Subcutaneous adipose tissue (tissue), 4 donors: Measurements from ENCODE around the gene NHS. TPM values are rescaled to one million over a fixed set of nuclear protein-coding genes. Genes with fewer than 3 reads are reported as not detected.

Experiments used
- small RNA-seq: library from RNA; depleted of rRNA; stranded (forward); fragments of <200 nt; gene quantifications from one replicate; pipeline ENCODE3, GENCODE V24; 2016
- total RNA-seq, 4 donors: library from RNA; depleted of rRNA; stranded (reverse); fragments of >200 nt; gene quantifications; one replicate each; pipeline ENCODE4 v1.1.0, GENCODE V29; 2016
- TF ChIP-seq, protein P1 (sequence below): fragments of 450-650 bp; IDR thresholded peaks from one replicate; pipeline ENCODE4 v1.5.1; 2016; ENCODE audit warnings: low read depth, mild to moderate bottlenecking, control low read depth, antibody characterized with exemption, moderate library complexity

Gene NHS
- total RNA-seq, 4 donors from 2014 or later, result 5.8 to 17.4 (median 9.5) TPM

GRCh38 chrX:17778997-17779396, 404.0 kb downstream of the NHS start:
- TF ChIP-seq, protein P1, sequence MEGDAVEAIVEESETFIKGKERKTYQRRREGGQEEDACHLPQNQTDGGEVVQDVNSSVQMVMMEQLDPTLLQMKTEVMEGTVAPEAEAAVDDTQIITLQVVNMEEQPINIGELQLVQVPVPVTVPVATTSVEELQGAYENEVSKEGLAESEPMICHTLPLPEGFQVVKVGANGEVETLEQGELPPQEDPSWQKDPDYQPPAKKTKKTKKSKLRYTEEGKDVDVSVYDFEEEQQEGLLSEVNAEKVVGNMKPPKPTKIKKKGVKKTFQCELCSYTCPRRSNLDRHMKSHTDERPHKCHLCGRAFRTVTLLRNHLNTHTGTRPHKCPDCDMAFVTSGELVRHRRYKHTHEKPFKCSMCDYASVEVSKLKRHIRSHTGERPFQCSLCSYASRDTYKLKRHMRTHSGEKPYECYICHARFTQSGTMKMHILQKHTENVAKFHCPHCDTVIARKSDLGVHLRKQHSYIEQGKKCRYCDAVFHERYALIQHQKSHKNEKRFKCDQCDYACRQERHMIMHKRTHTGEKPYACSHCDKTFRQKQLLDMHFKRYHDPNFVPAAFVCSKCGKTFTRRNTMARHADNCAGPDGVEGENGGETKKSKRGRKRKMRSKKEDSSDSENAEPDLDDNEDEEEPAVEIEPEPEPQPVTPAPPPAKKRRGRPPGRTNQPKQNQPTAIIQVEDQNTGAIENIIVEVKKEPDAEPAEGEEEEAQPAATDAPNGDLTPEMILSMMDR, result no peak

- TF ChIP-seq, protein P1, result no peak
These were observed 404.4 kb downstream of the NHS start for GRCh38 chrX:17779434-17779833.

Small RNA genes within 50 kb of the gene (small RNA-seq; reads per million reads assigned to genes)
- gene MIR4768, result not detected
- gene RF01210, result not detected
